A549 treated with CORT108297 at 1 μM for 4 hours (cell line): ENCODE results near the gene NAA20. TPM values are rescaled to one million over a fixed set of nuclear protein-coding genes. Genes with fewer than 3 reads are reported as not detected.

ENCODE experiments used
- total RNA-seq: library from RNA; stranded (reverse); fragments of 200-300 nt; extraction: Qiagen RNA extraction; gene quantifications from 5 replicates; pipeline ENCODE4 v1.2.3, GENCODE V29; 2022

The NAA20 gene, protein sequence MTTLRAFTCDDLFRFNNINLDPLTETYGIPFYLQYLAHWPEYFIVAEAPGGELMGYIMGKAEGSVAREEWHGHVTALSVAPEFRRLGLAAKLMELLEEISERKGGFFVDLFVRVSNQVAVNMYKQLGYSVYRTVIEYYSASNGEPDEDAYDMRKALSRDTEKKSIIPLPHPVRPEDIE
- total RNA-seq, result 140 to 162 TPM (median 142 TPM) in 5 replicates

DNA sequence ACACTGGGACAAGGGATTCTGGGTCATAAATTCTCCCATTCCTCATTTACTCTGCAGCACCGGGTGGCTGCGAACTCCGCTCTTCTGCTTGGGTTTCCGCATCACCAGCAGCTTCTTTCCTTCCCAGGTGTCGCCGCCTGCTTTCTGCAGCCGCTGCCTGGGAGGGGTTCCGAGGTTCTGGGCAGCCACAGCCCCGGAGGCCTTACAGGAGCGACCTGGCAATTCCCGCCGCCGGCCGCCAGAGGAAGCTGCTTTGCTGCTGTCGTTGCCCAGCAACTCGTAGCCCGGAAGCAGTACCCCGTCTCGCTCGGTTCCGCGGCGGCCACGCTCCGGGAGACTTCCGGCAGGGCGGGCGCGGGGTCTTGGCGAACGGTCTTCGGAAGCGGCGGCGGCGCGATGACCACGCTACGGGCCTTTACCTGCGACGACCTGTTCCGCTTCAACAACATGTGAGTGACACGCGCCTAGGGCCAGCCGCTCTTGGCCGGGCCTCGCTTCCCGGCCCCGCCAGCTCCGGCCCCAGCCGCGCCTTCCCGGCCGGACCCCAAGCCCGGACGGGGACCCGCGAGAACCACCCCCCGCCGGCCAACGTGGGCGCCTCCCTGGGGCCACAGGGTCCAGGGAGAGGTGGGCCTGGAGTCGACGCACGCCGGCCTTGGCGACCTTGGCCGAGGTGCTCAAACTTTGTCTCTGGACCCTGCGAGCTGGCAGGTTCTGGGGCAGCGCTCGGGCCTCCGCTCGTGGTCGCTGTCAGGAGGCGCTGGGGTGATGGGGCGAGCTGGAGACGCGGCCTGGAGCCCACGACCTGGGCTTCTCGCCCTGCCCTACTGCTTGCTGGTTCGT is at the start of gene NAA20:
NAA20 (plus strand) TSS at position 362 of the 843 bp plus-strand sequence; CDS start at position 397, 35 bp downstream.

DNA sequence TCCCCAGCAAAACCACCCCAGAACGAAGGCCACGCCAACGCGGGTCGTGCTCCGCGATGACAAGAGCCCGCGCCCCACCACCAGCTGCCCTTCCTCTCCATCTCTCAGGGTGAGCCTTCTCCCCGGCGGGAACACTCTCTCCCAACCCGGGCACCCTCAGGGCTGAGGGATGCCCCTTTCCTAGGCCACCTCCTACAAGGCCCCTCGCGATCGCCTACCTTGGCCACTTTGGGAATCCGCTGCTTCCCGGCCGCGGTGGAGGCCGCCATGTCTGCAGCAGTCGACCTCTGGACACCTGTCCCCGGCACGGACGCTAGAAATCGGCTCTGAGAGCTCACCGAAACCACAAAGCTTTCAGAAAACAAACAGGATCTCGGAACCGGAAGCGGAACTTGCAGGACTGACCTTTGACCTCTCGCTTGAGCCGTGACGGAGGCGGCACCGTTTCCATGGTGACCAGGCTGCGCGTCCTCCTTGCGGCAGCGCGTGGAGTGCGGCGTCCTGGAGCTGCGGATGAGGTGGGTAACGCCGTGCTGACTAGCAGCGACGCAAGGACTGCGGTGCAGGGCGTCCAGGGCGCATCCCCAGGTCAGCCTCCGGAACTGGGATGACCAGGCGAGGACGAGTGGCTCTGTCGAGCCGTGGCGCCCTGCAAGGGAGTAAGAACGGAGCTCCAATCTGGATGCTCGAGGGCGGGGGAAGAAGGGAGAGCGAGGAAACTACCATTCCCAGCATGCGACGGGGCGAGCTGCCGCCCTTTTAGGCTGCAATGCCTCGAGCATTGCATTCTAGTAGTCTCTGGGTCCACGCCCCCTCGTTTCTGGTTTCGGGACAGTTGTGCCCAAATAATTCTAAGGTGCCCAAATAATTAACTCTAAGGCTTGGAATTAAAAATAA is 35.2 kb downstream of the NAA20 start, which contains the start of the genes CFAP61 and CRNKL1:
CFAP61 (plus strand) TSS at position 459 of the 897 bp plus-strand sequence. CDS start 4,122 bp downstream, outside the sequence.
CRNKL1 (minus strand) TSS at position 393 of the 897 bp plus-strand sequence; CDS start at position 269, 124 bp downstream.

Other genes starting within 250 kb of the NAA20 start
- gene CRNKL1, start 35.1 kb downstream of the NAA20 start, total RNA-seq, result 21.7 to 25.1 TPM (median 23.4 TPM) in 5 replicates
- 0.33 to 0.73 TPM (median 0.47 TPM) in 5 replicates for gene CFAP61, start 35.2 kb downstream of the NAA20 start, total RNA-seq